ENCODE results near the gene RFWD3. TPM values are rescaled to one million over a fixed set of nuclear protein-coding genes. Genes with fewer than 3 reads are reported as not detected.

RFWD3 gene
- total RNA-seq, 1 donor from 2014 or later: 25.9 TPM

GRCh38 chr16:74623839-74624235 is 42.8 kb downstream of the RFWD3 start:
- TF ChIP-seq CTCF (IDR thresholded peaks at IDR 0.05; ENCODE audit: insufficient read depth, low read length, poor library complexity, severe bottlenecking): no peak
- peaks cover 5% of the 10 kb centered on the region for H3K36me3 ChIP-seq (ENCODE audit: control insufficient read depth, insufficient read depth, low read length)
- H3K4me3 ChIP-seq (ENCODE audit: low read depth, low read length): no peak overlapping the region
- DNase-seq (ENCODE audit: low read depth): no peak
- no peaks in the 10 kb centered on the region for H3K27me3 ChIP-seq (ENCODE audit: control insufficient read depth, insufficient read depth, low read length)

GRCh38 chr16:74623214-74623838 is 43.4 kb downstream of the RFWD3 start:
- Histone ChIP-seq H3K36me3 (ENCODE audit: control insufficient read depth, insufficient read depth, low read length) (peaks cover 4% of the 10 kb centered on the region), H3K27me3 (ENCODE audit: control insufficient read depth, insufficient read depth, low read length) (no peaks in the 10 kb centered on the region), H3K4me3 (ENCODE audit: low read depth, low read length) (no peak overlapping the region)
- DNase-seq (ENCODE audit: low read depth): peak; percentile 23
- TF ChIP-seq CTCF (IDR thresholded peaks at IDR 0.05; ENCODE audit: insufficient read depth, low read length, poor library complexity, severe bottlenecking): peak; percentile 44

- H3K36me3 ChIP-seq (ENCODE audit: control insufficient read depth, insufficient read depth, low read length): peaks cover 4% of the 10 kb centered on the region
- DNase-seq (ENCODE audit: low read depth): no peak
- TF ChIP-seq CTCF (IDR thresholded peaks at IDR 0.05; ENCODE audit: insufficient read depth, low read length, poor library complexity, severe bottlenecking): no peak
- no peaks in the 10 kb centered on the region for H3K27me3 ChIP-seq (ENCODE audit: control insufficient read depth, insufficient read depth, low read length)
- no peak overlapping the region for H3K4me3 ChIP-seq (ENCODE audit: low read depth, low read length)
Measured at GRCh38 chr16:74622005-74622404, 44.7 kb downstream of the RFWD3 start.

- peaks cover 1% of the 10 kb centered on the region for H3K36me3 ChIP-seq (ENCODE audit: control insufficient read depth, insufficient read depth, low read length)
- DNase-seq (ENCODE audit: low read depth): no peak
- no peak for TF ChIP-seq CTCF (IDR thresholded peaks at IDR 0.05; ENCODE audit: insufficient read depth, low read length, poor library complexity, severe bottlenecking)
- H3K27me3 ChIP-seq (ENCODE audit: control insufficient read depth, insufficient read depth, low read length): no peaks in the 10 kb centered on the region
- H3K4me3 ChIP-seq (ENCODE audit: low read depth, low read length): no peak overlapping the region
Measured at GRCh38 chr16:74617206-74617788, 49.4 kb downstream of the RFWD3 start.

- no peak overlapping the region for H3K4me3 ChIP-seq (ENCODE audit: low read depth, low read length)
Measured at GRCh38 chr16:74611721-74612120, 55.0 kb downstream of the RFWD3 start.

More at GRCh38 chr16:74611721-74612120, 55.0 kb downstream of the RFWD3 start:
- no peak for DNase-seq (ENCODE audit: low read depth)
- no peak for TF ChIP-seq CTCF (IDR thresholded peaks at IDR 0.05; ENCODE audit: insufficient read depth, low read length, poor library complexity, severe bottlenecking)
- Histone ChIP-seq H3K36me3 (ENCODE audit: control insufficient read depth, insufficient read depth, low read length) (no peaks in the 10 kb centered on the region), H3K27me3 (ENCODE audit: control insufficient read depth, insufficient read depth, low read length) (no peaks in the 10 kb centered on the region)

All from kidney epithelial cell (primary cell).